Psoas muscle (tissue), 8 donors: Measurements from ENCODE around the gene ASPSCR1. TPM values are rescaled to one million over a fixed set of nuclear protein-coding genes. Genes with fewer than 3 reads are reported as not detected.

Source experiments
- ATAC-seq, 4 donors: fragments of 200-7000 bp; cut with Tn5 transposase; one replicate each; pipeline ENCODE4 v1.9.1; 2020; ENCODE audit warnings: moderate library complexity in 3 of 4, mild to moderate bottlenecking in 2 of 4
- DNase-seq, 2 donors: peaks; one replicate each; pipeline ENCODE4 v3.0.0-alpha.2; 2020
- H3K27ac ChIP-seq: fragments of 200-600 bp; one replicate; pipeline ENCODE4 v1.8.0; 2022
- H3K27me3 ChIP-seq, 3 donors: fragments of 200-600 bp in 1 of 3; one replicate each; pipeline versions ENCODE4 v1.6.1 to v1.8.0; 2013 to 2022; ENCODE audit warnings: low read length in 2 of 3, mild to moderate bottlenecking in 2 of 3, moderate library complexity in 1 of 3; ENCODE audit not compliant: insufficient read depth in 3 of 3
- H3K36me3 ChIP-seq, 2 donors: fragments of 200-600 bp in 1 of 2; one replicate each; pipeline versions ENCODE4 v1.6.1 to v1.8.0; 2013 to 2022; ENCODE audit warnings: low read depth in 1 of 2, mild to moderate bottlenecking in 1 of 2, moderate library complexity in 1 of 2; ENCODE audit not compliant: insufficient read depth in 1 of 2
- H3K4me1 ChIP-seq: fragments of 200-600 bp; one replicate; pipeline ENCODE4 v1.8.0; 2022
- H3K4me3 ChIP-seq: fragments of 200-600 bp; one replicate; pipeline ENCODE4 v1.8.0; 2022; ENCODE audit warnings: mild to moderate bottlenecking
- H3K9me3 ChIP-seq: fragments of 200-600 bp; one replicate; pipeline ENCODE4 v1.8.0; 2022
- WGBS, 3 donors: extraction: QIAGEN DNeasy Blood & Tissue Kit; methylation state at CpG; one replicate each; pipeline versions ENCODE4 v1.1.6 to v1.1.7; 2013; 5-methylcytosine and 5-hydroxymethylcytosine counted together
- intact Hi-C, 2 donors: fragments of 100-400 bp; cut with DNase I; formaldehyde crosslinking; loops; one replicate each; pipeline versions ENCODE4 v1.11.0 to v1.14.2; 2022
- polyA plus RNA-seq, 3 donors: library from polyadenylated mRNA; stranded (reverse); fragments of 200-250 nt; gene quantifications; one replicate each; pipeline ENCODE4 v1.2.3, GENCODE V29; 2013
- total RNA-seq, 4 donors: library from RNA; stranded (reverse); fragmentation: NEBNext Ultra II Directional in 2 of 4; extraction: Animal tissue kit (Norgen Biotek cat#: 25700) in 2 of 4; gene quantifications; one replicate each; pipeline versions ENCODE4 v1.2.1 to v1.2.4, GENCODE V29; 2021 to 2023
- TF ChIP-seq, protein P1 (sequence below): fragments of 200-600 bp; IDR thresholded peaks from one replicate; pipeline ENCODE4 v1.8.0; 2022; ENCODE audit warnings: antibody characterized with exemption
- donor health status: healthy with polysubstance abuse.
- donor health status: DM: no; HTN: no; CAD: no; lungs with moderate emphysema.
- donor health status: Bipolar disorder and iron deficiency.
- donor health status: healthy.
- donor health status: DM: yes; HTN: yes; CAD: no.
- donor health status: DM: no; HTN: no; CAD: no.
- donor health status: DM: no; HTN: no; CAD: no.
- donor health status: DM: yes; HTN: yes; CAD: no.

The ASPSCR1 gene
- total and polyA plus RNA-seq, 7 donors: 27.7 to 37.4 (median 33.0) TPM

GRCh38 chr17:81996757-81997441, 19.5 kb downstream of the ASPSCR1 start:
- intact Hi-C loops: no loop called here
- TF ChIP-seq, protein P1, sequence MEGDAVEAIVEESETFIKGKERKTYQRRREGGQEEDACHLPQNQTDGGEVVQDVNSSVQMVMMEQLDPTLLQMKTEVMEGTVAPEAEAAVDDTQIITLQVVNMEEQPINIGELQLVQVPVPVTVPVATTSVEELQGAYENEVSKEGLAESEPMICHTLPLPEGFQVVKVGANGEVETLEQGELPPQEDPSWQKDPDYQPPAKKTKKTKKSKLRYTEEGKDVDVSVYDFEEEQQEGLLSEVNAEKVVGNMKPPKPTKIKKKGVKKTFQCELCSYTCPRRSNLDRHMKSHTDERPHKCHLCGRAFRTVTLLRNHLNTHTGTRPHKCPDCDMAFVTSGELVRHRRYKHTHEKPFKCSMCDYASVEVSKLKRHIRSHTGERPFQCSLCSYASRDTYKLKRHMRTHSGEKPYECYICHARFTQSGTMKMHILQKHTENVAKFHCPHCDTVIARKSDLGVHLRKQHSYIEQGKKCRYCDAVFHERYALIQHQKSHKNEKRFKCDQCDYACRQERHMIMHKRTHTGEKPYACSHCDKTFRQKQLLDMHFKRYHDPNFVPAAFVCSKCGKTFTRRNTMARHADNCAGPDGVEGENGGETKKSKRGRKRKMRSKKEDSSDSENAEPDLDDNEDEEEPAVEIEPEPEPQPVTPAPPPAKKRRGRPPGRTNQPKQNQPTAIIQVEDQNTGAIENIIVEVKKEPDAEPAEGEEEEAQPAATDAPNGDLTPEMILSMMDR: no peak
- DNase-seq (peak in 1 of 2 donors; percentile 22), ATAC-seq (no peak)
- H3K4me3 ChIP-seq: no peak overlapping the region
- no peak overlapping the region for H3K27ac ChIP-seq
- H3K4me1 ChIP-seq: peaks cover 48% of the 10 kb centered on the region
- H3K27me3 ChIP-seq: no peaks in the 10 kb centered on the region
- H3K9me3 ChIP-seq: no peaks in the 10 kb centered on the region
- 88 to 93% (median 90%) methylated on average over 30 of the region's 30 CpGs for WGBS, 3 donors
- H3K36me3 ChIP-seq: peaks cover 0 to 13% of the 10 kb centered on the region in 2 donors

DNA sequence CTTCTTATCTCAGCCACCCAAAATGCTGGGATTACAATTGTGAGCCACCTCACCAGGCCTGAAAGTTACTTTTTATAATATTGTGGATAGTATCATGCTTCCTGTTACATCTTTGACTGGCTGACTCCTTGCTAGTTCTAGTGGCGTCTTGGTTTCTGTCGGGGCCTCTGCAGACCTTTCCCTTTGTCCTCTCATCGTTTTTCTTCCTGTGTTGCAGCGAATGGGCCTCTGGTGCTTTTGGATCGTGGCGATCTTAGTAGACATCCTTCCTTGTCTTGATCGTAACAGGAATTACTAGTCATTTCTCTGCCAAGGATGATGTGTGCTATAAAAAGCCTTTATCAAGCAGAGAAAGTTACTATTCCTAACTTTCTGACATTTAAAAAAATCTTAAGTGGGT, 20.8 kb downstream of the ASPSCR1 start:
- H3K27me3 ChIP-seq: no peaks in the 10 kb centered on the region
- H3K27ac ChIP-seq: no peak overlapping the region
- no peaks in the 10 kb centered on the region for H3K9me3 ChIP-seq
- TF ChIP-seq, protein P1: no peak
- DNase-seq (no peak), ATAC-seq (no peak)
- intact Hi-C loops: no loop called here
- peaks cover 0 to 13% of the 10 kb centered on the region in 2 donors for H3K36me3 ChIP-seq
- WGBS, 3 donors: 66 to 79% (median 66%) methylated on average over 7 of the region's 7 CpGs
- H3K4me1 ChIP-seq: peaks cover 51% of the 10 kb centered on the region
- no peak overlapping the region for H3K4me3 ChIP-seq

DNA sequence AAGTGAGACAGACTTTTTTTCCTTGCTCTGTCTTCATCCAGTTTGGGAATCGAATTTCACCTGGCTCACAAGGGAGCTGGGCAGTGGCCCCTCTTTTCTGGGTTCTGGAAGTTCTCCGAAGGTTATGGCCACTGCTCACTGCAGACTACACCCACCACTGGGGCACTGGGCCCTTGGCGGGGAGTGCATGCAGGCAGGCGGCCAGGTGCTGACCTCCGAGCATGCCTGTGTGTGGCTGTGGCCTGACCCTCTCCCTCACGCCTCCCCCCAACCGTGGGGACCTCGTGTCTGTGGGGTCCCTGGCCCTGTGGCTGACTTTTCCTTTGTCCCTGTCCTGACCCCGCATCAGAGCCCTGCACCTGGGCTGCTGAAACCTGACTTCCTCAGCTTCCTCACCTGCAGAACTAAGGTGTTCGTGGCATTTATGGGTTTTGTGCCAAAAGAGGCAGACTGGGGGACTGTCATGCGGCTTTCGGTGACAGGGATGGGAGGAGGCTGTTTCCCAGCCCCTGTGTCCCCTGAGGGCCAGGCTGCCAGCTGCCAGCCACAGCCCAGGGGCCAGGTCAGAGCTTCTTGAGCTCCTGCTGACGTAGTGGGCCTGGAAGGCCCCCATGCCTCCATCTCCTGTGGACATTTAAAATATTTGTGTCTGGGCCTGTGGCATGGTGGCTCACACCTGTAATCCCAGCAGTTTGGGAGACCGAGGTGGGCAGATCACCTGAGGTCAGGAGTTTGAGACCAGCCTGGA, 21.4 kb downstream of the ASPSCR1 start:
- Histone ChIP-seq H3K4me1 (peaks cover 57% of the 10 kb centered on the region), H3K36me3 (peaks cover 0 to 13% of the 10 kb centered on the region in 2 donors), H3K27ac (no peak overlapping the region), H3K4me3 (no peak overlapping the region), H3K27me3 (no peaks in the 10 kb centered on the region), H3K9me3 (no peaks in the 10 kb centered on the region)
- ATAC-seq (peak in 1 of 4 donors; percentile 12), DNase-seq (no peak)
- TF ChIP-seq, protein P1: no peak
- WGBS, 3 donors: 44 to 79% (median 51%) methylated on average over 11 to 14 of the region's 14 CpGs
- intact Hi-C loops: no loop called here

DNA sequence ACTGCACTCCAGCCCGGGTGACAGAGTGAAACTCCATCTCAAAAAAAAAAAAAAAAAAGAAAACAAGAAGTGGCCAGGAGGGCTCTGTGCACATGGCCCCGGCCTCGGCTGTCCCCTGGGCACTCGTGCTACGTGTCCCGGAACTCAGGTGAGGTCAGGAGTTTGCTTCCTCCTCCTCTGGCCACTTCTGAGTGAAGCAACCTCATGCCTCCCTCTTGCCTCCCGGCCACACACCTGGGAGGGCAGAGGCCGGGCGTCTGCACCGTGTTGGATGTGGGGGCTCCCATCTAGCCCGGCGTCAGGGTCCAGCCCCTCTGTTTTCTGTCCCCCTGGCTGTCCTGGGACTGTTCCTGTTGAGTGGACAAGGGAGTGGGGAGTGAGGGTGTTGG, 22.2 kb downstream of the ASPSCR1 start:
- 79 to 93% (median 80%) methylated on average over 11 to 12 of the region's 12 CpGs for WGBS, 3 donors
- peaks cover 62% of the 10 kb centered on the region for H3K4me1 ChIP-seq
- TF ChIP-seq, protein P1: no peak
- no peaks in the 10 kb centered on the region for H3K27me3 ChIP-seq
- ATAC-seq (no peak), DNase-seq (no peak)
- H3K9me3 ChIP-seq: no peaks in the 10 kb centered on the region
- intact Hi-C loops: no loop called here
- H3K36me3 ChIP-seq: peaks cover 0 to 13% of the 10 kb centered on the region in 2 donors
- H3K4me3 ChIP-seq: no peak overlapping the region
- no peak overlapping the region for H3K27ac ChIP-seq
